ENCODE measurements around the gene TXNRD2.

DNA sequence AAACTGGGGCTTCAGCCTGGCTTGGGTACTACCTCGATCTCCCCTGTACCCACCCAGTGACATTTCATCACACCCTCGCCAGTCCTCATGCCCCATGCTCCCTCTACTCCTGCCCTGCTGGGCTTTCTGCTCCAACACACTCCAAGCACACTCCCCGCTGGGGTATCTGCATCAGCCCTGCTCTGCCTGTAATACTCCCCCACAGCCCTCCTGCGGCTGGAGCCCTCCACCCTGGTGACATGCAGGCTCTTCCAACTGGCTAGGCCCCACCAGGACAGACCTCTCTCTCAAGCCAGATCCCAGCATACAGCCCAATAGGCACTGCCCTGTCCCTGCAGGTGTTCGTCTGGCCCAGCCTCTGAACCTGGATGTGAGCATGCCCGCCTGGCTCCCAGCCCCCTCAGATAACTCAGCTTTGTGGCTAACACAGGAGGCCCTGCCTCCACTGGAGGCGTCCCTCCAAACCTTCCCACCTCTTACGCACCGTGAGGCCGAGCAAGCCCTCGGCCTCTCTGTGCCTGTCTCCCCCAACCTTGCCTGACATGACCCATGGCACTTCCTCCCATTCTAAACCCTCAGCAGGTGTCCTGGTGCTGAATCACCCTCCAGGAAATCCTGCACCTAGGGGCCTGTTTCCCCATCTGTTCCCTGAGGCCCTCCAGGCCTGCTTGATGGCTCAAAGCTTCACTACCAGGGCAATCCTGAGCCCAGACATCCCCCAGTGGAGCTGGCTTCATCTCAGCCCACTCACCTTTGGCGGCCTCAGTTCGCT lies 33.5 kb upstream of the TXNRD2 start:
- TF ChIP-seq, protein P1, sequence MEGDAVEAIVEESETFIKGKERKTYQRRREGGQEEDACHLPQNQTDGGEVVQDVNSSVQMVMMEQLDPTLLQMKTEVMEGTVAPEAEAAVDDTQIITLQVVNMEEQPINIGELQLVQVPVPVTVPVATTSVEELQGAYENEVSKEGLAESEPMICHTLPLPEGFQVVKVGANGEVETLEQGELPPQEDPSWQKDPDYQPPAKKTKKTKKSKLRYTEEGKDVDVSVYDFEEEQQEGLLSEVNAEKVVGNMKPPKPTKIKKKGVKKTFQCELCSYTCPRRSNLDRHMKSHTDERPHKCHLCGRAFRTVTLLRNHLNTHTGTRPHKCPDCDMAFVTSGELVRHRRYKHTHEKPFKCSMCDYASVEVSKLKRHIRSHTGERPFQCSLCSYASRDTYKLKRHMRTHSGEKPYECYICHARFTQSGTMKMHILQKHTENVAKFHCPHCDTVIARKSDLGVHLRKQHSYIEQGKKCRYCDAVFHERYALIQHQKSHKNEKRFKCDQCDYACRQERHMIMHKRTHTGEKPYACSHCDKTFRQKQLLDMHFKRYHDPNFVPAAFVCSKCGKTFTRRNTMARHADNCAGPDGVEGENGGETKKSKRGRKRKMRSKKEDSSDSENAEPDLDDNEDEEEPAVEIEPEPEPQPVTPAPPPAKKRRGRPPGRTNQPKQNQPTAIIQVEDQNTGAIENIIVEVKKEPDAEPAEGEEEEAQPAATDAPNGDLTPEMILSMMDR (IDR thresholded peaks at IDR 0.05), result no peak
- no peak for TF ChIP-seq POLR2A (IDR thresholded peaks at IDR 0.05)

All from tibial nerve (tissue), 3 donors.